ENCODE measurements around the gene USP21. TPM values are rescaled to one million over a fixed set of nuclear protein-coding genes. Genes with fewer than 3 reads are reported as not detected.

The USP21 gene
- total and polyA plus RNA-seq, 2 of the 13 experiments (the other 11 are each of a cell fraction or from before 2014, with no cell fraction given), result 10.1 to 33.1 TPM

GRCh38 chr1:161177112-161177935 lies 18.0 kb downstream of the USP21 start, which contains the start of gene B4GALT3 (continued):
- TF ChIP-seq ZNF704 (CRISPR knock-in tag; IDR thresholded peaks at IDR 0.05; ENCODE audit: borderline replicate concordance) (0 out of 2 replicates have a peak, but pooled peaks have one; percentile 8), PRDM10 (CRISPR knock-in tag; IDR thresholded peaks at IDR 0.05; ENCODE audit: low read depth) (no peak), SRY (CRISPR knock-in tag; IDR thresholded peaks at IDR 0.05) (no peak), ZBTB38 (CRISPR knock-in tag; IDR thresholded peaks at IDR 0.05) (peak; percentile 30; the same call in 1 of the 2 replicates), ZNF101 (CRISPR knock-in tag; IDR thresholded peaks at IDR 0.05; ENCODE audit: borderline replicate concordance, low read depth) (0 out of 2 replicates have a peak, but pooled peaks have one; percentile 32), MED1 (CRISPR knock-in tag; IDR thresholded peaks at IDR 0.05) (peak; percentile 66; the same call in 1 of the 2 replicates), USF2 (IDR thresholded peaks at IDR 0.05; ENCODE audit: low read depth, low read length) (no peak), USF2 (CRISPR knock-in tag; IDR thresholded peaks at IDR 0.05; ENCODE audit: borderline replicate concordance) (no peak), NFKB2 (CRISPR knock-in tag; IDR thresholded peaks at IDR 0.05; ENCODE audit: borderline replicate concordance) (peak; percentile 88; the same call in 1 of the 2 replicates), ZNF570 (CRISPR knock-in tag; IDR thresholded peaks at IDR 0.05; ENCODE audit: borderline replicate concordance) (no peak), ZGPAT (CRISPR knock-in tag; IDR thresholded peaks at IDR 0.05) (peak; percentile 87), ZNF256 (CRISPR knock-in tag; conservative IDR thresholded peaks at IDR 0.05) (0 out of 2 replicates have a peak, but pooled peaks have one; percentile 69), ZNF44 (CRISPR knock-in tag; IDR thresholded peaks at IDR 0.05) (no peak; the same call in 1 of the 2 replicates), ZNF232 (CRISPR knock-in tag; IDR thresholded peaks at IDR 0.05; ENCODE audit: borderline replicate concordance) (peak; percentile 68; the same call in 1 of the 2 replicates), CBX1 (IDR thresholded peaks at IDR 0.05; ENCODE audit: low read depth) (no peak), FOXP4 (CRISPR knock-in tag; IDR thresholded peaks at IDR 0.05) (no peak), ZNF430 (CRISPR knock-in tag; IDR thresholded peaks at IDR 0.05) (peak; percentile 90)
